ENCODE data around the gene CNTN4. TPM values are rescaled to one million over a fixed set of nuclear protein-coding genes. Genes with fewer than 3 reads are reported as not detected.

The CNTN4 gene
- total and polyA plus RNA-seq, 8 donors, result 2.5 to 10.8 (median 5.1) TPM

GRCh38 chr3:2697589-2697988 lies 598.9 kb downstream of the CNTN4 start:
- H3K9me3 ChIP-seq, result no peaks in the 10 kb centered on the region
- H3K27me3 ChIP-seq, result no peaks in the 10 kb centered on the region
- no peak for FAIRE-seq
- H3K27ac ChIP-seq, result no peak overlapping the region
- H3K4me1 ChIP-seq, result no peaks in the 10 kb centered on the region
- no peak for DNase-seq
- H3K4me3 ChIP-seq, result no peak overlapping the region
- ATAC-seq, result no peak
- TF ChIP-seq CTCF (IDR thresholded peaks at IDR 0.05), result no peak
- 79 to 83% methylated on average over 2 of the region's 2 CpGs for WGBS, 2 donors
- H3K36me3 ChIP-seq, result no peaks in the 10 kb centered on the region
- intact Hi-C loops (cut with DNase I), result no loop called here

GRCh38 chr3:2701471-2701870 lies 602.8 kb downstream of the CNTN4 start:
- Histone ChIP-seq H3K9me3 (no peaks in the 10 kb centered on the region), H3K27ac (no peak overlapping the region), H3K27me3 (no peaks in the 10 kb centered on the region), H3K4me1 (no peaks in the 10 kb centered on the region), H3K36me3 (no peaks in the 10 kb centered on the region), H3K4me3 (no peak overlapping the region)
- FAIRE-seq (no peak), DNase-seq (no peak), ATAC-seq (no peak)
- intact Hi-C loops (cut with DNase I), result no loop called here
- no peak for TF ChIP-seq CTCF (IDR thresholded peaks at IDR 0.05)
- 75 to 81% methylated on average over 3 of the region's 3 CpGs for WGBS, 2 donors

- Histone ChIP-seq H3K4me3 (no peak overlapping the region), H3K9me3 (no peaks in the 10 kb centered on the region), H3K4me1 (no peaks in the 10 kb centered on the region), H3K27me3 (no peaks in the 10 kb centered on the region), H3K27ac (no peak overlapping the region), H3K36me3 (no peaks in the 10 kb centered on the region)
- ATAC-seq (no peak), FAIRE-seq (no peak), DNase-seq (no peak)
- whole genome bisulfite sequencing, 2 donors, result 73 to 81% methylated on average over 5 of the region's 5 CpGs
- intact Hi-C loops (cut with DNase I), result no loop called here
- TF ChIP-seq CTCF (IDR thresholded peaks at IDR 0.05), result no peak
These were observed 607.6 kb downstream of the CNTN4 start for GRCh38 chr3:2706144-2706835.

DNA sequence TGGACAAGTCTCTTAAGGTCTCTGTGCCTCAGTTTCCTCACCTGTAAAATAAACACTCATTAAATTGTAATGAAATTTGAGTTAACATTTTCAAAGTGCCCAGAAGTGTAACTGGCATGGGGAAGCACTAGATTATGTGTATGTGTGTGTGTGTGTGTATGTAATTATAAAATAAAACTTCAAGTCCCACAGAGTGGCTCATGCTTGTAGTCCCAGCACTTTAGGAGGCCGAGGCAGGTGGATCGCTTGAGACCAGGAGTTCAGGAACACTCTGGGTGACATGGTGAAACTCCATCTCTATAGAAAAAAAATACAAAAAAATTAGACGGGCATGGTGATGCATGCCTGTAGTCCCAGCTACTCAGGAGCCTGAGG lies 608.2 kb downstream of the CNTN4 start:
- DNase-seq, result no peak
- H3K27ac ChIP-seq, result no peak overlapping the region
- intact Hi-C loops (cut with DNase I), result no loop called here
- WGBS, 2 donors, result 82 to 89% methylated on average over 3 of the region's 3 CpGs
- H3K4me3 ChIP-seq, result no peak overlapping the region
- H3K27me3 ChIP-seq, result no peaks in the 10 kb centered on the region
- FAIRE-seq, result no peak
- ATAC-seq, result no peak
- H3K9me3 ChIP-seq, result no peaks in the 10 kb centered on the region
- H3K36me3 ChIP-seq, result no peaks in the 10 kb centered on the region
- no peak for TF ChIP-seq CTCF (IDR thresholded peaks at IDR 0.05)
- no peaks in the 10 kb centered on the region for H3K4me1 ChIP-seq

DNA sequence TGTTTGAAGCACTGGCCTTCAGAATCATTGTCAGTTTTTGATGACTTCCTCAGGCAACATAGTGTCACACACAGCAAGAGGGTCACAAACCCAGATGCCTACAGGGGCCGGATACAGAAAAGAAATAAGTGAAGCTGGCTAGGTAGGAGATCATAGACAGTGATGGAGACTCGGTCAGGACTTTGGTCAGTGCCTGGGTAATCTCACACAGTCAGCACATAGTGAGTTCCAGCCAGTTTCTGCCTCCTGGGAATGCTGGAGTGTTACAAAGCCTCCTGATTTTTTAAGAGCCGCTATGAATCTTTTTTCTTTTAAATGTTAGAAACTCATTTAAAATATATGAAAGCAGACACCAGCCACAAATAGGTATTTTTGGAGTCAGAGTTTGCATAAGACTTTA lies 612.4 kb downstream of the CNTN4 start:
- intact Hi-C loops (cut with DNase I), result no loop called here
- no peak for TF ChIP-seq CTCF (IDR thresholded peaks at IDR 0.05)
- H3K9me3 ChIP-seq, result no peaks in the 10 kb centered on the region
- no peak overlapping the region for H3K4me3 ChIP-seq
- ATAC-seq, result no peak
- no peaks in the 10 kb centered on the region for H3K36me3 ChIP-seq
- H3K27ac ChIP-seq, result no peak overlapping the region
- FAIRE-seq, result no peak
- WGBS, 2 donors, result 44 to 51% methylated on average over 3 of the region's 3 CpGs
- no peaks in the 10 kb centered on the region for H3K27me3 ChIP-seq
- DNase-seq, result no peak
- no peaks in the 10 kb centered on the region for H3K4me1 ChIP-seq
